Muscle of back (tissue), 11 donors: Measurements from ENCODE around the gene ACSM3. TPM values are rescaled to one million over a fixed set of nuclear protein-coding genes. Genes with fewer than 3 reads are reported as not detected.
"Not testable (repeated sequence)": the region's sequence is repeated elsewhere in the genome, so short reads cannot be mapped to it uniquely, and the experiment has no call there.

ENCODE experiments used
- DNase-seq, 3 donors: peaks; one replicate each; pipeline versions ENCODE4 v3.0.0 to v3.0.0-alpha.2; 2013
- polyA plus RNA-seq, 10 donors: library from polyadenylated mRNA; unstranded; fragments of 120-200 nt; gene quantifications; one replicate each; pipeline ENCODE4 v1.2.1, GENCODE V29; 2013; ENCODE audit not compliant: insufficient read length in 10 of 10

Gene ACSM3
- polyA plus RNA-seq, 10 donors: 2.3 to 6.4 (median 3.2) TPM

DNA sequence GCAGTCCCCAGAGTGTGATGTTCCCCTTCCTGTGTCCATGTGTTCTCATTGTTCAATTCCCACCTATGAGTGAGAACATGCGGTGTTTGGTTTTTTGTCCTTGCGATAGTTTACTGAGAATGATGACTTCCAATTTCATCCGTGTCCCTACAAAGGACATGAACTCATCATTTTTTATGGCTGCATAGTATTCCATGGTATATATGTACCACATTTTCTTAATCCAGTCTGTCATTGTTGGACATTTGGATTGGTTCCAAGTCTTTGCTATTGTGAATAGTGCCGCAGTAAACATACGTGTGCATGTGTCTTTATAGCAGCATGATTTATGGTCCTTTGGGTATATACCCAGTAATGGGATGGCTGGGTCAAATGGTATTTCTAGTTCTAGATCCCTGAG lies 8.0 kb upstream of the ACSM3 start:
- DNase-seq: not testable (repeated sequence)

DNA sequence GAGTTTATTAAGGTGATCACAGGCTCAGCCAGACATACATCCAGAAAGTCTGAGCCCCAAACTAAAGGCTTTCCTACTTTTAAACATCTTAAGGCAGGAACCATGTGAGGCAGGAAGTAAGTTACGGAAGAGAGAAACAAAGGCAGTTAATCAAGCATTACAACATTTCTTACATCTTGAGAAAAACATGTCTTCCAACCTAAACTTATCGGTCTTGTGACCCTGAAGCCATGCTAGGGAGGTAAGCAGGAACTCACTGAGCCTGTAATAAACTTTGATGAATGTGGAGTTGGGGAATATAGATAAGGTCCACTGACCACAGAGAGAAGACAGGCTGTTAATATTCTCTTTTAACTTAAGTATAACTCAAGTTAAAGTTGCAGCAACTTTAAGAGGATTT lies 3.5 kb upstream of the ACSM3 start:
- no peak for DNase-seq

DNA sequence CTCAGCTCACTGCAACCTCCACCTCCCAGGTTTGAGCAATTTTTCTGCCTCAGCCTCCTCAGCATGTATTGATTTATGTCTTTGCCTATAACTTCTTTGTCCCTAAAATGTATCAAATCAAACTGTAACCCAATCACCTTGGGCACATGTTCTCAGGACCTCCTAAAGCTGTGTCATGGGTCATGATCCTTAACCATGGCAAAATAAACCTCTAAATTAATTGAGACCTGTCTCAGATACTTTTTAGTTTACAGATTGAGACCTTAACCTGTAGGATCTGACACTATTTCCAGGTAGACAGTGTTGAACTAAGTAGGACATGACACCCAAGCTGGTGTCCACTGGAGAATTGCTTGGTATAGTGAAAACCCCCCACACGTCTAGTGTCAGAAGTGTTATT lies 2.6 kb upstream of the ACSM3 start:
- DNase-seq: no peak

DNA sequence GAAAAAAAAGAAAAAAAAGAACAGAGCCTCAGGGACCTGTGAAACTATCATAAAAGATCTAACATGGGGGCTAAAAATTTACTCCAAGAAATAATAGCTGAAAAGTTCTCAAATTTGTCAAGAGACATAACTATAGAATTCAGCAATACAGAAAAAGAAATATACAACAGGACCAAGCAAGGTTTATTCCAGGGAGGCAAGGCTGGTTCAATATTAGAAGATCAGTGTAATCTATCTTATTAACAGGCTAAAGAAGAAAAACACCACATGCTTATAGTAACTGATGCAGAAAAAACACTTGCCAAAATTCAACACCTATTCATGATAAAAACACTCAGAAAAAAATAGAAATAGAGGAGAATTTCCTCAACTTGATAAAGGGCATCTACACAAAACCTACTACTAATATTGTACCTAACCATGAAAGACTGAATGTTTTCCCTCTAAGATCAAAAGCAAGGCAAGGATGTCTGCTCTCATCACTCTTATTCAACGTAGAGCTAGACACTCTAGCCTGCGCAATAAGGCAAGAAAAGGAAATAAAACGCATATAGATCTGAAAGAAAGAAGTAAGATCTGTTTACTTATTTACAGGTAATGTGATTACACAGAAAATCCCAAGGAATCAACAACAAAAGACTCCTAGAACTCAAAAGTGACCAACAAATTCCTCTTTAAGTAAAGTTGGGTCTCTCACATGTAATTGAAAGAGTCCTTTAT lies 1.2 kb upstream of the ACSM3 start:
- DNase-seq: no peak

DNA sequence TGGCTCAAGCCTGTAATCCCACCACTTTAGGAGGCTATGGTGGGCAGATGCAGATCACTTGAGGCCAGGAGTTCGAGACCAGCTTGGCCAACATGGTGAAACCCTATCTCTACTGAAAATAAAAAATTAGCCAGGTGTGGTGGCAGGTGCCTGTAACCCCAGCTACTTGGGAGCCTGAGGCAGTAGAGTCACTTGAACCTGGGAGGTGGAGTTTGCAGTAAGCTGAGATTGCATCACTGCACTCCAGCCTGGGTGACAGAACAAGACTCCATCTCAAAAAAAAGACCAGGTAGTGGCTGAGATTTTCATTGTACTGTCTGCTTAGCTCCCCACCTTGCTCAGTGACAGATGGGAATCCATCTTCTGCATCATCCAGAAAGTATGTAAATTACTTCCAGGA lies 634 bp downstream of the ACSM3 start:
- DNase-seq: not testable (repeated sequence)

DNA sequence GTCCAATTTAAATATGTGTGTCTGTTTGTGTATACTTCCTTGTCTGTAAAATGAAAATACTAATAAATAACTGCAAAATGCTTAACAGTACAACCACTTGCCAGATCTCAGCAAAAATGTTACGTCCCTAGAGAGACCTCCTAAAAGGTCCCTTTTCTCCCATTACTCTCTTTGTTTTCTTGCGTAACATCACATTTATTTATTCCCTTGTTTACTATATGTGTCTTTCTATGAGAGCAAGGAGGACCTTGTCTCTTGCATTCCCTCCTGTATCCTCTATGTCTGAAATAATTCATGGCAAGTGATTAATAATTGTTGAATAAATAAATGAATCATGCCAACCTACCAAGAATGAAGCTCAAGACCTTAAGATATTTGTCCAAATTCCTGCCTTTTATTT lies 1.9 kb downstream of the ACSM3 start:
- no peak for DNase-seq

DNA sequence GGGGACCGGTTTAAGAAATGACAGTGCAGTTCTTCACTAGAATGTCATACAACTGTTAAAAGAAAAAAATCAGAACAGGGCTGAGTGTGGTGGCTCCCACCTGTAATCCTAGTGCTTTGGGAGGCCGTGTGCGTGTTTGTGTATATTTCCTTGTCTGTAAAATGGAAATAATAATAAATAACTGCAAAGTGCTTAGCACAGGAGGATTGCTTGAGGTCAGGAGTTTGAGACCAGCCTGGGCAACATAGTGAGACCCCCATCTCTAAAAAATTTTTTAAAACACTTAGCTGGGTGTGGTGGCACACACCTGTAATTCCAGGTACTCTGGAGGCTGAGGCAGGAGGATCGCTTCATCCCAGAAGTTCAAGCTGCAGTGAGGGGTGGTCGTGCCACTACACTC lies 2.5 kb downstream of the ACSM3 start:
- DNase-seq: no peak

DNA sequence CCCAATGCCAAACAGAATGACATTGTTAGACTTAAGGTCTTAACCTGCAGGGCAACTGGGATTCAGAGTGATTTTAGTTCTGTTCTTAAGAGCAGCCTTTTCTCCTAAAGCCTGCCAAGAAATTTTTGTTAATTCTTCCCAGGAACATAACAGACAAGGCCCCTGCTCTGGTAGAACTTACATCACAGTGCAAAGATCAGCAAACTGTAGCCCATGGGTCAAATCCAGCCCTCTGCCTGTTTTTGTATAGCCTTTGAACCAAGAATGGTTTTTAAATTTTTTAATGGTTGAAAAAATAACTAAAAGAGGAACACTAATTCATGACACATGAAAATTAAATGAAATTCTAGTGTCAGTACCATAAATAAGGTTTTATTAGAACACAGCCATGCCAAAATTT lies 3.8 kb downstream of the ACSM3 start:
- no peak for DNase-seq

DNA sequence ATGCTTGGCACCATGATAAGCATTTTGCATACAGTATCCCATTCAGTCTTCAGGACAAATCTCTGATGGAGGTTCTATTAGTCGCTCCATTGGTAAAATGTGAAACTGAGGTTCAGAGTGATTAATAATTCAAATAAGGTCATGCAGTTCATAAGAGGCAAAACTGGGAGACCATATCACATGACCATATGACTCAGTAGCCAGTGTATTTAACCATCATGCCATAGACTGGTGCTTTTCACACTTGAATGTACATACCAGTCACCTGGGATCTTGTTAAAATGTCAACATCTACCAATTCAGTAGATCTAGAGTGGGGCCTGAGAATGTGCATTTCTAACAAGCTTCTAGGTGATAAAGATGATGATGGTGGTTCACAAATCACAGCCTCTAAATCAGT lies 4.3 kb downstream of the ACSM3 start:
- no peak for DNase-seq

DNA sequence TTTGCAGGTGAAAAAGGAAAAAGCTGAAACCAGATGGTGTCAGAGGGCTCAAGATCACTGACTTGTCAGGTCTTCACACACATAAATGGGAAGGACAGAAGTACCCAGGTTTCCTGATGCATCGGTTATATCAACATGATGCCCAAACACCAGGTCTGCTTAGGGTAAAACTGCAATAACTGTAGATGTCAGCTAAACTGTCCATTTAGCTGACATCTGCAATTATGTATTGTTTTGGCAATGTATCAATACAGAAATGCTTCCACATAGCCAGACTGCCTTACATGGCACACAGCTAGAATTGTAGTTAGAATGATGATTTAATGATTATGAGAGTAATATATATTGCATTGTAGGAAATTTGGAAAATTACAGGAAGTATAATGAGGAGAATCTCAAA lies 5.0 kb downstream of the ACSM3 start:
- DNase-seq: no peak

DNA sequence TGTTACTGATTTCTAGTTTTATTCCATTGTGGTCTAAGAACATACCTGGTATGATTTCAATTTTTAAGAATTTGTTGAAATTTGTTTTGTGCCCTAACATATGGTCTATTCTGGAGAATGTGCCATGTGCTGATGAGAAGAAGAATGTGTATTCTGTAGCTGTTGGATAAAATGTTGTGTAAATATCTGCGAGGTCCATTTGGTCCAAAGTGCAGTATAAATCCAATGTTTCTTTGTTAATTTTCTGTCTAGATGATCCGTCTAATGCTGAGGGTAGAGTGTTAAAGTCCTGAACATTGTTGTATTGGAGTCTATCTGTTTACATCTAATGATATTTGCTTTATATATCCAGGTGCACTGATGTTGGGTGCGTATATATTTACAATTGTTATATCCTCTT lies 9.9 kb downstream of the ACSM3 start:
- no peak for DNase-seq

DNA sequence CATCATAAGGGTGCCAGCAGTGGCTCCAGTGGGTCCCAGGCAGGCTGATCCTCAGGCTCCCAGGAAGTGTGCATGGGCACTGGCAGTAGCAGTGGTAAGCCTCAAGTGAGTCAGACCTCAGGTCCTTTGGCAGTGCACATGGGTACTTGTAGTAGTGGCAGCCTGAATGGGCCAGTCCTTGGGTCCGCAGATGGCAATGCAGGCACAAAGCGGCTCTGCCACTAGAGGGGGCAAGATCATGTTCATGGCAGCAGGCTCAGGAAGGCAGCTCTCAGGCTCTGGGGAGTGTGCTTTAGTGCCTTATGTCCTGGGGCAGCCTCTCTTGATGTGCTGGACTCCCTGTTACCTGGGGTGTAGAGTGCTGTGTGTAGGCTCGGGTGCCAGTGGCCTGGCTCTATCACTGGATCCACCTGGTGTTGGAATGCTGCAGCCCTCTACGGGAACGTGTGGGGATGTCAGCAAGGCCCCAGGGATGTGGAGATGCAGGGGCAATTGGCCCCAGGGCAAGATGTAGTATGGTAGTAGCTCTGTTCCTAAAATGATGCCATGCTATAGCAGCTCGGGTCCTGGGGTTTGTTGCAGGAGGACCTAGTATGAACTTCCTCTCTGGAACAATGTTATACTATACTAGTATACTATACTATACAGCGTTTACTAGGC lies 11.0 kb downstream of the ACSM3 start:
- peak in 2 of 3 donors; percentile 2 to 7 for DNase-seq

DNA sequence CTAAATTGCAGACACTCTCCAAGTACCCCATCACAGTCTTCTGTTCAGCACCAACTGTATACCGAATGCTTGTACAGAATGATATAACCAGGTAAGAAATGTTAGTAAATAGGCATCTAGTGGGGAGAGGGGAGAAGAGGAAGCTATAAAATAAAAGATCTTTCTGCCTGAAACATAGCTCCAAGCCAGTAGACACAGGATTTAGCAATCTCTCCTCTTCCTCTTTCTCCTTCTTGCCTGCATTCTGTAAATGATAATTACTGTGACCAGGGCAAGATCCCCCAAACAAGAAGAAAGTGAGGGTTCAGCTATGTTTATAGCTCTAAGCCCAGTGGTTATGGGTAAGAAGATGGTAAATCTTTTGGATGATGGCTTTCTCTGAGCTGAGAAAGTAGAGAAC lies 17.9 kb downstream of the ACSM3 start:
- no peak for DNase-seq

DNA sequence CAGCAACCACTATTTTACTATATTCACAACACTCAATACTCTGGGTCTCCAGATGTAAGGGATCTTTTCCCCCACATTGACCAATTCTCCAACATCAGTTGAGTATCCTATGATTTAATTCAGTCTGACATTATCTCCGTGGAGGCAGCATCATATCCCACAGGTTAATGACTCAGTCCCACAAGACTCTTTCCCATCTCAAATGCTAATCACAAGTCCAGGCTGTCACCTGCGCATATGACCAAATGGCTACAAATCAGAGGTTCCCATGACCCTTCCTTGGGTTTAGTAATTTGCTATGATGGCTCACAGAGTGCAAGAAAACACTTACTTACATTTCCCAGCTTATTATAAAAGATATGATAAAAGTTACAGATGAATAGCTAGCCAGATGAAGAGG lies 18.7 kb downstream of the ACSM3 start:
- no peak for DNase-seq

DNA sequence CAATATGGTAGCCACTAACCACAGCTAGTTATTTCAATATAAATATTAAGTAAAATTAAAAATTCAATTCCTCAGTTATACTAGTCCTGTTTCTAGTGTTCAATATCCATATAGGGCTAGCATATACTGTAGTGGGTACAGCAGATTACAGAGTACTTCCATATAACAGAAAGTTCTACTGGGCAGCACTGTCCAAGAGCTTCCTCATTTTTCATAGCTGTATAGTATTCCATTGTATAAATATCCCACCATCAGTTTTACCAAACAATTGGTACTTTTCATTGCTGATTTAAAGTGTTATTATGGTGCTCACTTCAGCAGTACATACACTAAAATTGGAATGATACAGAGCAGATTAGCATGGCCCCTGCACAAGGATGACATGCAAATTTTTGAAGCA lies 20.4 kb downstream of the ACSM3 start:
- no peak for DNase-seq

DNA sequence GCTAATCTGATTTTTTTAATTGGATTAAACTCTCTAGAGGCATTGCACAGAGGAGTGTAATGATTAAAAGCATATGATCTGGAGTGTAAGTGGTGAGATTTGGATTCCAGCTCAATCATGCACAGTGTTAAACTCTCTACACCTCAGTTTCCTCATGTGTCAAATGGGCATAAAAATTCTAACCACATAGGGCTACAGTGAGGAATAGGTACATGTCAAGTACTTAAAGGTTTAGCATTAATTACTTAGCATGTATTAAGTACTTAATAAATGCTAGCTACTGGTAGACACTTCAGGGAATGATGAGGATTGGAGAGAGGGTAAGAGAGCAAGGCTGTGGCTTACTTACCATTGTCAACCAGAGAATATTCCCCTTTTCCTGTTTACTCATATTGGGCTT lies 25.3 kb downstream of the ACSM3 start:
- no peak for DNase-seq

DNA sequence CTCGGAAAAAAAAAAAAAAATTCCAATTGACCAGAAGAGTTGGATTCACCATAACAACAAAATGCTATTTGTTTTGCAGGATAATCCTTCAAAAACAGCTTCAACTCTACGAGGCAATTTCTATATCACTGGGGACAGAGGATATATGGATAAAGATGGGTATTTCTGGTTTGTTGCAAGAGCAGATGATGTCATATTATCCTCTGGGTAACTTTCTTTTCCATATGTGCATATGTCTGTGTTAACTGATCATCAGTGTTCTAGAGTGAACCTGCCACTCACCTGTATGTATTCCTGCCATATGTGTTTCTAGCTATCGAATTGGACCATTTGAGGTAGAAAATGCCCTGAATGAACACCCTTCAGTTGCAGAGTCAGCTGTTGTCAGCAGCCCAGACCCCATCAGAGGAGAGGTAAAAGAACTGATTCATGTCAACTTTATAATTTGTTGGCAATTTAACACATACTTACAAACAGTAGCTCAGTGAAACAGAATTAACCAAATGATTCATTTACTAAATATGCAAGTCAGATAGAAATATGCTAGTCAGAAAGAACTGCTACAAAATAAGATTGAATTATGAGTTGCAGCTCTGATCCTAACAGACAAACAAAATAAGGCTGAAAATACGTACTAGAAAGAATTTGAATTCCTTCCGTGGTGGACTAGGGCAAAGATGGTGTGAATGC lies 28.3 kb downstream of the ACSM3 start:
- DNase-seq: no peak

DNA sequence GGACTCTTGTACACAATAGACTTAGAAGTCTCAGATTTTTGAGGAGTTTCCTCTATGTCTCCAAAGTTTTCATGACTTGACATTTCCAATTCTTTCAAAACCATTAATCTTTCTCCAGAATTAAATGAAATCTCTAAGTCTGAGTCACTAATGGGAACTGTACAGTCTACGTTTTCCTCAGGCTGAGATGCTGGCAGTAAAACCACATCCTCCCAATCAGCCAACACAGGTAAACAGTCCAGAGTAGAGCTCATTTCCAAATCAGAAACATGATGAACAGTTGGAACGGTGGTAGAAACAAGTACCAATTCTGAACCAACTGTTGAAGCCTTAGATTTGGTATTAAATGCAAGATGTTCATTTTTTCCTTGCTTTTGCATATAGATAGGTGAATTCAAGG lies 34.5 kb downstream of the ACSM3 start:
- no peak for DNase-seq

DNA sequence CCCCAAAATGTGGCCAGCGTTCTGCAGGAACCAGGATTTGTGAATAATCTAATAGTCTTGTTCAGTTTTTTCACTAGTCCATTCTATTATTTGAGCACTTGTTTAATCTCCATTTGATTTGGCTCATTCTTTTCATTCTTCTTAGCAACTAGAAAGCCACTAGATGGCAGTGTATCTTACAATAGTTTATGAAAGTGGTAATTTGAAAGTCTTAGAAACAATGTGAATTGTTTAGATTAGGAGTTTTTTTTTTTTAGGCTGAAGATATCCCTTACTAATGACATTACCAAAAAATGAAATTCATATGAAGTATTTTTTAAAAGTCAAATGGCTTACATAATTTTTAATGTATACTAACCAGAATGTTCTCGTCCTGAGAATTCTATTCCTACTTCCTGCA lies 35.8 kb downstream of the ACSM3 start:
- DNase-seq: peak in 1 of 3 donors; percentile 26

DNA sequence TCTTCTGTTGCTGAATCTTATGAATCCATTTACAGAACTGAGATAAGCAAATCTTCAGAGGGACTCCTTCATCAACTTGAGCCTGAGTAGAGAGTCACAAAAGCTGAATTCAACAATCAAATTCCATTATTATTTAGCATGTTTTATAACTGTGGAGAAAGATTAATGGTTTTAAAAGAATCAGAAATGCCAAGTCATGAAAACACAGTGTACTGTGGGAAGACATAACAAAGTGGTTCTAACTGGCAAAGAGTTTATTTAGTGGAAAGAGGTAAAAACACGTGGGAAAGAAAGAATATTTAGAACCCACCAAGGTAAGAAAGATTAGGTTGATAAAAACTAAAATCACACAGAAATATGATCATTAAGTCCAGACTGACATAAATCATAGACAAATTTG lies 37.5 kb downstream of the ACSM3 start:
- no peak for DNase-seq

DNA sequence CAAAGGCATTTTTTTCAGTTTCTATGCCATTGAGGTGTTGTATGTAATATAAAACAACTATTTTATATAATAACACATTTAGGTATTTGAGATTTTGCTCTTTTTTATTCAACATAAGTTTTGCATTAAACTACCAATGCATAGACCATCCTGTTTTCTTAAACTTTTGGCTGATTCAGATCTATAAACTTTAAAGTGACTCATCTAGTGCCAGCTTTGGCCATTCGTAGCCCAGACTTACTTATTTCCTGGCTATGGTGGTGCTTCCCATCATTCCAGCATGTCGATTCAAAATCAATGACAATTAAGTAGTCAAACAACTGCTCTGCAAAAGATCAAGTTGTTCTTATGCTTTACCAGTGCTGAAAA lies 39.4 kb downstream of the ACSM3 start:
- no peak for DNase-seq

DNA sequence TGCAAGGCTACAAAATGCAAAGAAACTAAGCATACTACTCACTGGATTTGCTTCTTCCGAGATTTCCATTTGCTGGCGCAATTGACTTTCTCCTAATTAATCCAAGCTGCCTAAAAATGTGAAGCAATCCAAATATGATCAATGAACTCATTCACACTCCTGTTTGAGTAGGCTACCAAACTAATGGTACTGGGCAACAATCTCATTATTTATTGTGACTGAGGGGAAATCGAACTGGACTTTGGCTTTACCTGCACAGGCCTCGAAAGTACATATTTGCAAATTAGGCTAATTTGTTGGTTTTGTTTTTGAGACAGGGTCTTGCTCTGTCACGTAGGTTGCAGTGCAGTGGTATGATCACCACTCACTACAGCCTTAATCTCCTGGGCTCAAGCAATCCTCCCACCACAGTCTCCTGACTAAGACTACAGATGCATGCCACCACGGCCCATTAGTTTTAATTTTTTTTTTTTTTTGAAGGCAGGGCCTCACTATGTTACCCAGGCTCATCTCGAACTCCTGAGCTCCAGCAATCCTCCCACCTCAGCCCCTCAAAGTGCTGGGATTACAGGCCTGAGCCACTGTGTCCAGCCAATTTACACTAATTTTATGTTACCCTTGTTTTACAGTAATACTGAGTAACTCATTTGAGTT lies 39.9 kb downstream of the ACSM3 start:
- no peak for DNase-seq

DNA sequence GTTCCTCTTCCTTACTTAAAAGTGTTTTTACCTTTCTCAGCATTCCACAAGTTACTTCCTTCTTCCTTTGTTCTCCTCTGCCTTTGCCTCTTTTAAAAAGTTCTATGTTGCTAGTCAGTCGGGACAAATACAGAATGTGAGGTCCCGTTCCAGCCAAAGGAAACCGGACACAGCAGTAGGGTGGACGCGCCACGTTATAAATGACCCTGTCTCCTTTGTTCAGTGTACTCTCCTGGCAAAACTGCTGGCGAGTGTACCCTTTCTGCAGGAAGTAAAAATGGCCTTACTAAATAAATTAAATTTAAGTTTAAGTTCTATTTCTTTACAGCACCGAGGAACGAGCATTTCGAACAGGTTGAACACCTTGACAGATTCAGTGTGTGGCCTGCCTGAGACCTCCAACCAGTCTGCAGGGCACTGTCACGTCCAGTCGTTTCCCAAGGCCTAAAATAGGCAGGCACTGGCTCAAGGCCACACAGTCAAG lies 41.9 kb downstream of the ACSM3 start:
- not testable (repeated sequence) for DNase-seq
